HepG2 (cell line): Measurements from ENCODE around the gene GADD45A. TPM values are rescaled to one million over a fixed set of nuclear protein-coding genes. Genes with fewer than 3 reads are reported as not detected.

Experiments used
- ASH2L ChIP-seq: fragments of 300-600, 200-600 bp; sonication (generic); IDR thresholded peaks from 2 replicates; pipeline ENCODE4 v1.7.0; 2017; ENCODE audit warnings: low read depth, mild to moderate bottlenecking, moderate library complexity, mixed read lengths, low read length; ENCODE audit not compliant: insufficient read length
- CREM ChIP-seq, 2 experiments: sonication (generic) in 1 of 2; formaldehyde crosslinking in 1 of 2; IDR thresholded peaks; 2 replicates each; pipeline versions ENCODE4 v1.4.0 to v1.6.1; 2016 to 2020; ENCODE audit warnings: antibody characterized with exemption in 1 of 2, mild to moderate bottlenecking in 1 of 2, missing genetic modification reagents in 1 of 2
- ELF3 ChIP-seq: IDR thresholded peaks from 2 replicates; pipeline ENCODE4 v1.6.1; 2016; ENCODE audit warnings: missing genetic modification reagents, missing compliant biosample characterization
- ELF4 ChIP-seq: sonication (generic); formaldehyde crosslinking; IDR thresholded peaks from 2 replicates; pipeline ENCODE4 v1.5.0; 2020; ENCODE audit warnings: missing genetic modification reagents, mild to moderate bottlenecking, moderate library complexity, borderline replicate concordance
- FOXP1 ChIP-seq, 2 experiments: fragments of 450-650 bp in 1 of 2; IDR thresholded peaks; 2 replicates each; pipeline ENCODE4 v1.6.1; 2017 to 2018; ENCODE audit warnings: antibody characterized with exemption in 1 of 2
- HMG20A ChIP-seq: IDR thresholded peaks from 2 replicates; pipeline ENCODE4 v1.6.1; 2016; ENCODE audit warnings: borderline replicate concordance
- HOMEZ ChIP-seq: IDR thresholded peaks from 2 replicates; pipeline ENCODE4 v1.6.1; 2016; ENCODE audit warnings: low read depth
- MLX ChIP-seq: IDR thresholded peaks from 2 replicates; pipeline ENCODE4 v1.6.1; 2016
- NFIC ChIP-seq: IDR thresholded peaks from 2 replicates; pipeline ENCODE4 v1.6.1; 2012; ENCODE audit warnings: mild to moderate bottlenecking, low read length, inconsistent platforms
- SATB2 ChIP-seq: sonication (generic); formaldehyde crosslinking; IDR thresholded peaks from 2 replicates; pipeline ENCODE4 v1.5.0; 2020; ENCODE audit warnings: missing genetic modification reagents
- SMAD3 ChIP-seq: sonication (generic); formaldehyde crosslinking; IDR thresholded peaks from 2 replicates; pipeline ENCODE4 v1.4.0; 2020; ENCODE audit warnings: missing genetic modification reagents
- SMARCE1 ChIP-seq: fragments of 450-650 bp; IDR thresholded peaks from 2 replicates; pipeline ENCODE4 v1.6.1; 2017; ENCODE audit warnings: borderline replicate concordance
- SOX5 ChIP-seq: IDR thresholded peaks from 2 replicates; pipeline ENCODE4 v1.6.1; 2016; ENCODE audit warnings: borderline replicate concordance
- ZNF782 ChIP-seq: sonication (generic); formaldehyde crosslinking; IDR thresholded peaks from 2 replicates; pipeline ENCODE4 v1.4.0; 2020; ENCODE audit warnings: missing genetic modification reagents, mild to moderate bottlenecking, borderline replicate concordance
- polyA plus RNA-seq, 8 experiments: library from polyadenylated mRNA; depleted of rRNA in 3 of 8; stranded (reverse) in 7 of 8; unstranded in 1 of 8; fragments of >200 nt; fragmentation: Illumina TruSeq in 4 of 8; extraction: Trizol in 4 of 8; gene quantifications; 2 replicates each; pipeline versions ENCODE4 v1.2.1 to v1.2.3, GENCODE V29; 2011 to 2016; ENCODE audit warnings: low read depth in 4 of 8, missing spikeins in 1 of 8, mixed read lengths in 1 of 8; ENCODE audit not compliant: insufficient read depth in 1 of 8
- total RNA-seq, 5 experiments: library from RNA; depleted of rRNA; stranded (reverse); fragments of >200 nt; fragmentation: Illumina TruSeq; extraction: Trizol; gene quantifications; 2 replicates each; pipeline ENCODE4 v1.2.3, GENCODE V29; 2016; ENCODE audit warnings: low read depth in 1 of 5
- TF ChIP-seq, protein P1 (sequence below): IDR thresholded peaks from 2 replicates; pipeline ENCODE4 v1.6.1; 2016; ENCODE audit warnings: low read depth, missing genetic modification reagents, missing compliant biosample characterization
- TF ChIP-seq, protein P2 (sequence below): IDR thresholded peaks from 2 replicates; pipeline ENCODE4 v1.6.1; 2016; ENCODE audit warnings: mild to moderate bottlenecking
- TF ChIP-seq, protein P3 (sequence below): IDR thresholded peaks from 2 replicates; pipeline ENCODE4 v1.6.1; 2016
- TF ChIP-seq, protein P4 (sequence below): IDR thresholded peaks from 2 replicates; pipeline ENCODE4 v1.6.1; 2012; ENCODE audit warnings: low read depth, low read length, improper control_type of control experiment

GADD45A gene
- total and polyA plus RNA-seq, 2 of the 13 experiments (the other 11 are each of a cell fraction or from before 2014, with no cell fraction given): 33.2 to 46.2 TPM

DNA sequence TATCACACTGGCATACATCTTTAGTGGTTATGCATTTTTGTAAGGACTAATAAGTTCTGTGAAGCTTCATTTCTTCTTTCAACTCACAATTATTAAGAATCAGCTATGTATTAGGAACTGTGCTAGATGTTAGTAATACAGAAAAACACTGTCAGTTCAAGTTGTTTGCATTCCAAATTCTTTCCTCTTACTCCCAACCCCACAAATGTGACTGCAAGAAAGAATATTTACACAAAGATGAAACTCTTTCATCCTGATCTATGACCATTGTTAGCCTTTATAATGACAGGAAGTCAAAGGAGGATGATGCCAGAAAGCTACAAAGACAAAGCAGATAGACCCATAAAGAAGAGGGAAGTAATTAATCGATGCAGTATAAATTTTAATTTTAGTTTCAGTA, 21.0 kb upstream of the GADD45A start (continued):
- TF ChIP-seq, protein P1, sequence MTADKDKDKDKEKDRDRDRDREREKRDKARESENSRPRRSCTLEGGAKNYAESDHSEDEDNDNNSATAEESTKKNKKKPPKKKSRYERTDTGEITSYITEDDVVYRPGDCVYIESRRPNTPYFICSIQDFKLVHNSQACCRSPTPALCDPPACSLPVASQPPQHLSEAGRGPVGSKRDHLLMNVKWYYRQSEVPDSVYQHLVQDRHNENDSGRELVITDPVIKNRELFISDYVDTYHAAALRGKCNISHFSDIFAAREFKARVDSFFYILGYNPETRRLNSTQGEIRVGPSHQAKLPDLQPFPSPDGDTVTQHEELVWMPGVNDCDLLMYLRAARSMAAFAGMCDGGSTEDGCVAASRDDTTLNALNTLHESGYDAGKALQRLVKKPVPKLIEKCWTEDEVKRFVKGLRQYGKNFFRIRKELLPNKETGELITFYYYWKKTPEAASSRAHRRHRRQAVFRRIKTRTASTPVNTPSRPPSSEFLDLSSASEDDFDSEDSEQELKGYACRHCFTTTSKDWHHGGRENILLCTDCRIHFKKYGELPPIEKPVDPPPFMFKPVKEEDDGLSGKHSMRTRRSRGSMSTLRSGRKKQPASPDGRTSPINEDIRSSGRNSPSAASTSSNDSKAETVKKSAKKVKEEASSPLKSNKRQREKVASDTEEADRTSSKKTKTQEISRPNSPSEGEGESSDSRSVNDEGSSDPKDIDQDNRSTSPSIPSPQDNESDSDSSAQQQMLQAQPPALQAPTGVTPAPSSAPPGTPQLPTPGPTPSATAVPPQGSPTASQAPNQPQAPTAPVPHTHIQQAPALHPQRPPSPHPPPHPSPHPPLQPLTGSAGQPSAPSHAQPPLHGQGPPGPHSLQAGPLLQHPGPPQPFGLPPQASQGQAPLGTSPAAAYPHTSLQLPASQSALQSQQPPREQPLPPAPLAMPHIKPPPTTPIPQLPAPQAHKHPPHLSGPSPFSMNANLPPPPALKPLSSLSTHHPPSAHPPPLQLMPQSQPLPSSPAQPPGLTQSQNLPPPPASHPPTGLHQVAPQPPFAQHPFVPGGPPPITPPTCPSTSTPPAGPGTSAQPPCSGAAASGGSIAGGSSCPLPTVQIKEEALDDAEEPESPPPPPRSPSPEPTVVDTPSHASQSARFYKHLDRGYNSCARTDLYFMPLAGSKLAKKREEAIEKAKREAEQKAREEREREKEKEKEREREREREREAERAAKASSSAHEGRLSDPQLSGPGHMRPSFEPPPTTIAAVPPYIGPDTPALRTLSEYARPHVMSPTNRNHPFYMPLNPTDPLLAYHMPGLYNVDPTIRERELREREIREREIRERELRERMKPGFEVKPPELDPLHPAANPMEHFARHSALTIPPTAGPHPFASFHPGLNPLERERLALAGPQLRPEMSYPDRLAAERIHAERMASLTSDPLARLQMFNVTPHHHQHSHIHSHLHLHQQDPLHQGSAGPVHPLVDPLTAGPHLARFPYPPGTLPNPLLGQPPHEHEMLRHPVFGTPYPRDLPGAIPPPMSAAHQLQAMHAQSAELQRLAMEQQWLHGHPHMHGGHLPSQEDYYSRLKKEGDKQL (CRISPR knock-in tag): peak; percentile 67; the same call in 1 of the 2 replicates
- TF ChIP-seq ELF3 (CRISPR knock-in tag): peak; percentile 85
- TF ChIP-seq CREM (IDR thresholded peaks at IDR 0.05): peak; percentile 76
- no peak for TF ChIP-seq CREM (CRISPR knock-in tag; IDR thresholded peaks at IDR 0.05)
- 0 out of 2 replicates have a peak, but pooled peaks have one; percentile 38 for TF ChIP-seq MLX
- TF ChIP-seq ZNF782: no peak
- no peak for TF ChIP-seq SMARCE1
- peak; percentile 33 for TF ChIP-seq ASH2L
- peak; percentile 19; the same call in 1 of the 2 replicates for TF ChIP-seq HOMEZ (CRISPR knock-in tag)
- peak; percentile 80; the same call in 1 of the 2 replicates for TF ChIP-seq HMG20A (CRISPR knock-in tag)
- no peak for TF ChIP-seq SATB2 (CRISPR knock-in tag)
- TF ChIP-seq SMAD3 (CRISPR knock-in tag): peak; percentile 41; the same call in 1 of the 2 replicates
- no peak for TF ChIP-seq FOXP1 (IDR thresholded peaks at IDR 0.05)
- peak; percentile 81 for TF ChIP-seq FOXP1 (CRISPR knock-in tag; IDR thresholded peaks at IDR 0.05)
- TF ChIP-seq NFIC: peak; percentile 75; the same call in 1 of the 2 replicates
- TF ChIP-seq, protein P2, sequence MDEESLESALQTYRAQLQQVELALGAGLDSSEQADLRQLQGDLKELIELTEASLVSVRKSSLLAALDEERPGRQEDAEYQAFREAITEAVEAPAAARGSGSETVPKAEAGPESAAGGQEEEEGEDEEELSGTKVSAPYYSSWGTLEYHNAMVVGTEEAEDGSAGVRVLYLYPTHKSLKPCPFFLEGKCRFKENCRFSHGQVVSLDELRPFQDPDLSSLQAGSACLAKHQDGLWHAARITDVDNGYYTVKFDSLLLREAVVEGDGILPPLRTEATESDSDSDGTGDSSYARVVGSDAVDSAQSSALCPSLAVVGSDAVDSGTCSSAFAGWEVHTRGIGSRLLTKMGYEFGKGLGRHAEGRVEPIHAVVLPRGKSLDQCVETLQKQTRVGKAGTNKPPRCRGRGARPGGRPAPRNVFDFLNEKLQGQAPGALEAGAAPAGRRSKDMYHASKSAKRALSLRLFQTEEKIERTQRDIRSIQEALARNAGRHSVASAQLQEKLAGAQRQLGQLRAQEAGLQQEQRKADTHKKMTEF (CRISPR knock-in tag): peak; percentile 66
- no peak for TF ChIP-seq ELF4 (CRISPR knock-in tag)
- peak; percentile 100 for TF ChIP-seq SOX5 (CRISPR knock-in tag)
- TF ChIP-seq, protein P3, sequence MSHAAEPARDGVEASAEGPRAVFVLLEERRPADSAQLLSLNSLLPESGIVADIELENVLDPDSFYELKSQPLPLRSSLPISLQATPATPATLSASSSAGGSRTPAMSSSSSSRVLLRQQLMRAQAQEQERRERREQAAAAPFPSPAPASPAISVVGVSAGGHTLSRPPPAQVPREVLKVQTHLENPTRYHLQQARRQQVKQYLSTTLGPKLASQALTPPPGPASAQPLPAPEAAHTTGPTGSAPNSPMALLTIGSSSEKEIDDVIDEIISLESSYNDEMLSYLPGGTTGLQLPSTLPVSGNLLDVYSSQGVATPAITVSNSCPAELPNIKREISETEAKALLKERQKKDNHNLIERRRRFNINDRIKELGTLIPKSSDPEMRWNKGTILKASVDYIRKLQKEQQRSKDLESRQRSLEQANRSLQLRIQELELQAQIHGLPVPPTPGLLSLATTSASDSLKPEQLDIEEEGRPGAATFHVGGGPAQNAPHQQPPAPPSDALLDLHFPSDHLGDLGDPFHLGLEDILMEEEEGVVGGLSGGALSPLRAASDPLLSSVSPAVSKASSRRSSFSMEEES: peak; percentile 62
- TF ChIP-seq, protein P4, sequence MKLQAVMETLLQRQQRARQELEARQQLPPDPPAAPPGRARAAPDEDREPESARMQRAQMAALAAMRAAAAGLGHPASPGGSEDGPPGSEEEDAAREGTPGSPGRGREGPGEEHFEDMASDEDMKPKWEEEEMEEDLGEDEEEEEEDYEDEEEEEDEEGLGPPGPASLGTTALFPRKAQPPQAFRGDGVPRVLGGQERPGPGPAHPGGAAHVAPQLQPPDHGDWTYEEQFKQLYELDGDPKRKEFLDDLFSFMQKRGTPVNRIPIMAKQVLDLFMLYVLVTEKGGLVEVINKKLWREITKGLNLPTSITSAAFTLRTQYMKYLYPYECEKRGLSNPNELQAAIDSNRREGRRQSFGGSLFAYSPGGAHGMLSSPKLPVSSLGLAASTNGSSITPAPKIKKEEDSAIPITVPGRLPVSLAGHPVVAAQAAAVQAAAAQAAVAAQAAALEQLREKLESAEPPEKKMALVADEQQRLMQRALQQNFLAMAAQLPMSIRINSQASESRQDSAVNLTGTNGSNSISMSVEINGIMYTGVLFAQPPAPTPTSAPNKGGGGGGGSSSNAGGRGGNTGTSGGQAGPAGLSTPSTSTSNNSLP: peak; percentile 82
